ENCODE measurements around the gene GPR83. TPM values are rescaled to one million over a fixed set of nuclear protein-coding genes. Genes with fewer than 3 reads are reported as not detected.

Gene GPR83
- total and polyA plus RNA-seq, 2 experiments from 2014 or later = 0.15 TPM; not detected in 1

- no peak for TF ChIP-seq CTCF (IDR thresholded peaks at IDR 0.05; ENCODE audit: low read depth, low read length)
- no peak overlapping the region for H3K27ac ChIP-seq
- peaks cover 6% of the 10 kb centered on the region for H3K4me1 ChIP-seq (ENCODE audit: low read depth)
Measured at GRCh38 chr11:94445641-94446040, 44.4 kb upstream of the GPR83 start.

GRCh38 chr11:94433049-94433448 lies 31.8 kb upstream of the GPR83 start:
- Histone ChIP-seq H3K4me1 (ENCODE audit: low read depth) (no peaks in the 10 kb centered on the region), H3K27me3 (no peaks in the 10 kb centered on the region), H3K27ac (no peak overlapping the region), H3K4me3 (no peak overlapping the region), H3K9me3 (ENCODE audit: low read depth) (no peaks in the 10 kb centered on the region), H3K36me3 (peaks cover 6% of the 10 kb centered on the region)
- TF ChIP-seq CTCF (IDR thresholded peaks at IDR 0.05; ENCODE audit: low read depth, low read length) = no peak
- no peak for DNase-seq (ENCODE audit: low read depth in 1 of 2, low spot score in 1 of 2)

More at GRCh38 chr11:94445641-94446040, 44.4 kb upstream of the GPR83 start:
- H3K36me3 ChIP-seq = peaks cover 12% of the 10 kb centered on the region
- DNase-seq (ENCODE audit: low read depth in 1 of 2, low spot score in 1 of 2) = no peak
- H3K9me3 ChIP-seq (ENCODE audit: low read depth) = no peaks in the 10 kb centered on the region
- no peak overlapping the region for H3K4me3 ChIP-seq
- H3K27me3 ChIP-seq = no peaks in the 10 kb centered on the region

- TF ChIP-seq CTCF (IDR thresholded peaks at IDR 0.05; ENCODE audit: low read depth, low read length) = no peak
- Histone ChIP-seq H3K4me3 (no peak overlapping the region), H3K27me3 (no peaks in the 10 kb centered on the region), H3K27ac (no peak overlapping the region), H3K4me1 (ENCODE audit: low read depth) (no peaks in the 10 kb centered on the region), H3K9me3 (ENCODE audit: low read depth) (no peaks in the 10 kb centered on the region), H3K36me3 (peaks cover 8% of the 10 kb centered on the region)
- peak in 1 of 2 donors; percentile 32 for DNase-seq (ENCODE audit: low read depth in 1 of 2, low spot score in 1 of 2)
Measured at GRCh38 chr11:94424662-94425061, 23.4 kb upstream of the GPR83 start.

GRCh38 chr11:94424011-94424410 lies 22.8 kb upstream of the GPR83 start:
- peak in 1 of 2 donors; percentile 9 for DNase-seq (ENCODE audit: low read depth in 1 of 2, low spot score in 1 of 2)
- Histone ChIP-seq H3K9me3 (ENCODE audit: low read depth) (no peaks in the 10 kb centered on the region), H3K4me1 (ENCODE audit: low read depth) (no peaks in the 10 kb centered on the region), H3K4me3 (no peak overlapping the region), H3K27ac (no peak overlapping the region), H3K27me3 (no peaks in the 10 kb centered on the region), H3K36me3 (peaks cover 10% of the 10 kb centered on the region)
- TF ChIP-seq CTCF (IDR thresholded peaks at IDR 0.05; ENCODE audit: low read depth, low read length) = no peak

GRCh38 chr11:94423507-94423906 lies 22.3 kb upstream of the GPR83 start:
- peaks cover 10% of the 10 kb centered on the region for H3K36me3 ChIP-seq
- DNase-seq (ENCODE audit: low read depth in 1 of 2, low spot score in 1 of 2) = no peak
- no peak overlapping the region for H3K27ac ChIP-seq
- no peaks in the 10 kb centered on the region for H3K27me3 ChIP-seq
- H3K4me1 ChIP-seq (ENCODE audit: low read depth) = no peaks in the 10 kb centered on the region
- H3K4me3 ChIP-seq = no peak overlapping the region
- H3K9me3 ChIP-seq (ENCODE audit: low read depth) = no peaks in the 10 kb centered on the region
- no peak for TF ChIP-seq CTCF (IDR thresholded peaks at IDR 0.05; ENCODE audit: low read depth, low read length)
